ENCODE results near the gene SLC4A8.
A peak's percentile ranks its signal among the peaks of the same experiment; 100 is the strongest.

SLC4A8 gene

DNA sequence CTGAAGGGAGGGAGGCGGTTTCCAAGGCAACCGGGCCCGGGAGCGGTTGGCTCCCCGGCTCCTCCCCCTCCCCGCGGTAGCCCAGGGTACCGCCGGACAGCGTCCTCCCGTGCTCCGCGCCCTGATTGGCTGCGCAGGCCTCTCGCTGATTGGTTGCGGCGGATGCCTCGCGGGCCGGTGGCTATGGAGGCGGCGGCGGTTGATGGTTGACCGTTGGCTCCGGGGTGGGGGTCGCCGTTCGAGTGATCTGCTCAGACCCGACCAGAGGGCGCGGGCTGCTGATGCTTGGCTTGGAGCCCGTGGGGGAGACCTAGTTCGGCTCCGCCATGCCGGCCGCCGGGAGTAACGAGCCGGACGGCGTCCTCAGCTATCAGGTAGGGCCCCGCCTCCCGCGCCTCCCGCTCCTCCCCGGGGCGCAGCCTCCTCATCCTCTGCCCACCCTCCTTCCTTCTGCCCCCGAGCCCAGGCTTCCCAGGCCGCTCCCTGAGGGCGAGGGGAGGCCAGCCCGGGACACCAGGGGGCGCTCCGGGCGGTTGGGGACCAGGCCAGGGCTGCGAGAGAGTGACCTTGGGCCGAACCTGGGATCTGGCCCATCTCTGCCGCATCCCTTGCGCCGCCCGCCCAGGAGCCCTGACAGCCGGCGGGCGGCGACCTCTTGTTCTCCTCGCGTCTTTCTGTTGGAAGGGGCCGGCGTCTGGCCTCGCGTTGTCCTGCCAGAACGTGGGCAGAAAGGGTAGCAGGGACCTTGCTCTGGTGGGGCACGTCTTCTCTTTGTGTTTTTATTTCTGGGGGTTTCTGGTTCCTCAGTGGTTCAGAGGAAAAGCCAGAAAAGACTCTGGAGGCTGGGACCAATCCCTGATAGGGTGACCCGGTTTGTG, at the start of gene SLC4A8:
Gene SLC4A8, plus strand, starts transcription at position 170 of the 878 bp plus-strand sequence. Its CDS starts 157 bp downstream, at position 327.
- DNase-seq = peak; percentile 74

DNA sequence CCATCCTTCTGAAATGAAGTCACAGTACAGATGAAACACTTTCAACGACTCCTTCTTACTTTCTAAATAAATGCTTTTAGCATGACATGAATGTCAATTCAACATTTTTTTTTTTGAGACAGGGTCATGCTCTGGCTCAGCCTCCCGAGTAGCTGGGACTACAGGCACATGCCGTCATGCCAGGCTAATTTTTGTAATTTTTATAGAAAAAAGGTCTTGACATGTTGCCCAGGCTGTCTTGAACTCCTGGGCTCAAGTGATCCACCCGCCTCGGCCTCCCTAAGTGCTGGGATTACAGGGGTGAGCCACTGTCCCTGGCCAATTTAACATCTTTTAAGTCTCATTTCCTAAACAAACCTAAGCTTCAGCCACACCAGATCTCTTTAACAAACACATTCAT, 49.8 kb upstream of the SLC4A8 start:
- DNase-seq = no peak

DNA sequence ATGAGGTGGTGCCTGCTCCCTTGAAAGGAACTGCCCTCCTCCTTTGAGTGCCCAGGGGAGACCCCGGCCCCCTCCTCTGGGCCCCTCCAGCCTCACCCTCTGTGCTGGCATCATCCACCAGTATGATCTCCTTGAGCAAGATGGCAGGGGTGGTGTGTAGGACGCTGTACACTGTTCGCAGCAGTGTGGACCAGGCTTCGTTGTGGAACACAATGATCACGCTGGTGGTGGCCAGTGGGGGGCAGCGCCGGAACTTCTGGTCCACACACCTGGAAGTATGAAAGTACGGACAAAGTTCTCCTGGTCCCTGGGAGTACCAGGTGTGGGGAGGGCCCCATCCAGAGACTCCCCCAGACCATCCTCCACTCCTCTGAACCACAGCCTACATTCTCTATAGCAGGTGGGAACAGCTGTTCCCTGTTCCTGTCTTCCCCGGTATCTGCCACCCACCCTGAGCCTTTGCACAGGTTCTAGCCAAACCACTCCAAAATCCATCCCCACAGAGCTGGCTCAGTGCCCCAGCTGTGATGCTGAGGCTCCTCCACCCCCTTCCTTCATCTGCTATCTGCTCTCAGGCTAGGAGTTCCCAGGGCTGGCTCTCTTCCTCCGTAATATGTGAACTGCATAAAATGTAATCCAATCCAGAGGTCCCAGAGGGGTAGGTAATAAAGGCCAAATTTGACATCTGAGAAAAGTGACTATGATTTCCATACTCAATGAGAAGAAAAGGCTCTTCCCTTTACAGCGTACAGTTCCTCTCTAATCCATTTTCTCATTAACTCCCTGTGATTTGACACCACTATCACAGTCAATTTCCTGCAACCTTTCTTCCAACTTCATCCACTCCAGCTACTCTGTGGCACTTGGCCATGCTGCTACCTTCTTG, 47.3 kb upstream of the SLC4A8 start:
- DNase-seq = no peak

DNA sequence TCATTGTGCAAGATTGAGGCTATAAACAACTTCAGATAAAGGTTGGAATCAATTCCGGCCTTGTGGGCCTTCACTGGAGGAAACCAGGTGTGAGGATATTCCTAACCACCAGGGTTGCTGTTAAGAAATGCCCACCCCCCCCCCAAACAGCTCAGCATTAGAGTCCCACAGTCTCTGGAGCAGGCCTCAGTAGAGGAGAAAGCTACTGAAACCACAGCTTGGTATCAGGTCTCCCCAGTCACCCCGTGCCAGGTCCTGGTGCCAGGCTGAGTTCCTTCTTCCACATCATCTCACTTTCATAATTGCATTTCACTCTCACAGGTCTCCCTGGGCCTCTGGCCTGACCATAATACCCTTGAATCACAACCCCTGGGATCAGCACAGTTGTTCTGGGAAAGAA, 45.9 kb upstream of the SLC4A8 start:
- no peak for DNase-seq

DNA sequence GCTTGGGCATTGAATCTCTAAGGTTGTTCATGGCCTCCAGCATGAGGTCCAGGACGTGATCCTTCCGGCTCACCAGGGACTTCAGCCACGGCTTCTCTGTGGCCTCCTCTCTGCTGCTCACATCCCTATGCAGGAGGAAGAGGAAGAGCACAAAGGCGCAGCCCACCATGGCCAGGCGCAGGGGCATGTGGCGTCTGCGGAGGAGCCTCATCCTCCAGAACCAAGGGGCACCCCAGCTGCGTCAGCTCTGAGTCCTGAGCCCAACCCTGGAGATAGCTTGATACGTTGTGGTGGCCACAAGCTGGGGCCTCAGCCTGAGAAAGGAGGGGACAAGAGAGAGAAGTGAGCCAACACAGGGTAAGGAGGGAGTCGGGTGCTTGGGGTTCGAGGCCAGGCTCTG, 45.1 kb upstream of the SLC4A8 start:
- no peak for DNase-seq

DNA sequence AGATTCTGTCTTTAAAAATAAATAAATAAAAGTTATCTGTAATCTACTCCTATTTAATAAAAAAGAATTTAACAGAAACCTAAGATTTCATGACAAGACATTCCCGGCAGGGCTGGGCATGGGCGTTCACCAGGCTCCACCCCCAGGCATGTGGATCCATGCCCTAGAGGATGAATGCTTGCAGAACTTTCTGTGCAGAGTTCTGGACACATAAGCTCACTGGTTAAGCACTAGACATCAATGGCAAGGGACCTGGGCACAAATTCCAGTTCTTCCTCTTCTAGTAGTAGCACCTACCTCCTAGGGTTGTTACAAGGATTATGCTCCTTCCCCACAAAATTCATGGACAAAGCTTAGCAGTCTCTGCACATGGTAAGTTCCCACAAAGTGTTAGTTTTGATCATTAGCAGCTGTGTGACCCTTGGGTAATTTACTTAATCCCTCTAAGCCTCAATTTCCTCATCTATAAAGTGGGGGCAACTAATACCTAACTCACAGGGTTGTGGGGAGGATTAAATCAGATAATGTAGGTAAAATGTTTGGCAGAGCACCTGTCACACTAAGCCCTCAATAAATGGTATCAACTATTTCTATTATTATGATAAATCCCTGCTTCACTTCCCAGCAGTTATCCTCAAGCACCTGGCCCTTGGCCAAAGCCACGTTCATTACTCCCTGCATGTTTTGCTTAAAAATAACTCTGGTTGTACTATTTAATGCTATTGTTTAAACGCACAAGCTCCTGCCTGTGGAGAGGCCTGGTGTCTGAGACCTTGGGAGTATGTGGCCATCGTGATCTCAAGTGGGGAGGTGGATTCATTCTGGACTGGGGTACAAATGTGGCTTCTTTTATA, 43.2 kb upstream of the SLC4A8 start:
- DNase-seq = no peak

DNA sequence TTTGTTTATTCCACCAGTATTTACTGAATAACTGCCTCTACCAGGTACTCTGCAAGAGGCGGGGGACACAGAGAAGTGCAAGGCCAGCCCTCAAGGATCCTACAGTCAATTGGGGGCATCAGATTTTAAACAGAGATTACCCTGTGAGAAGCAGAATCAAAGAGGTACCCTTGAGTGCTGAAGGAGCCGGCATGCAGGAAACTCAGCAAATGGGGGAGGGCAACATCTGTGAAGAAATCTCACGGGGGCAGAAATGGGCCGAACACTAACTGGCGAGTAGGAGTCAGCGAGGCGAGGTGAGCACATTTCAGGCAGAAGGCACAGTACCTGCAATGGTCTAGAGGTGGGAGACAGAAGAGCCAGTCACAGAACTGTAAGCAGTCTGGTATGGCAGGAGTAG, 42.5 kb upstream of the SLC4A8 start:
- no peak for DNase-seq

DNA sequence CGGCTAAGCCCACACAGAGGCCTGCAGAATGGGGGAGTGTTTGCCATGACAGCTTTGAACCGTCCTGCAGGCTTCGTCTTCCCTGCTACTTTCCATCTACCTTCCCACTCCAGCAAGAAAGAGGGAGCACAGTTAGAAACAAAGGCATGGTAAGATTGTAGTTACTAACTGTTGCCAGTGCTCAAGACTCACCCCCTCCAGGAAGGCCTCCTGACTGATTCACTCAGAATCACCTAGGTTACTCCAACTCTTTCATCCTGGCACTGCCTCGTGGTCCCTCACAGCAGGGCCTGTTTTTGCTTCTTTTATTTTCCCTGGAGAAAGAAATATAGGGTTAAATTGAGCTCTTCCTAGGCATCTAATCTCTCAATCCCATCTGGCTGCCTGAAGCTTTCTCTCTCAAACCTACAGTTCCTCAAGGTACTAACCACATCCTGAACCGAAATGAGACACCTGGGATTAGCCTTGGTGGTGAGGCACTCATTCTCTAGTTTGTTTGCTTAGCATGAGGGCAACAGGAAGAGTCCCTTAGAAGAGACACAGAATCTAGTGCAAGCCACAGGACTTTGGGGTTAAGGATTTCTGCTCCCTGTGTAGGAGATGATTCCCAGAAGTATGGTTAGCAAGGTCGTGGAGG, 41.2 kb upstream of the SLC4A8 start:
- no peak for DNase-seq

DNA sequence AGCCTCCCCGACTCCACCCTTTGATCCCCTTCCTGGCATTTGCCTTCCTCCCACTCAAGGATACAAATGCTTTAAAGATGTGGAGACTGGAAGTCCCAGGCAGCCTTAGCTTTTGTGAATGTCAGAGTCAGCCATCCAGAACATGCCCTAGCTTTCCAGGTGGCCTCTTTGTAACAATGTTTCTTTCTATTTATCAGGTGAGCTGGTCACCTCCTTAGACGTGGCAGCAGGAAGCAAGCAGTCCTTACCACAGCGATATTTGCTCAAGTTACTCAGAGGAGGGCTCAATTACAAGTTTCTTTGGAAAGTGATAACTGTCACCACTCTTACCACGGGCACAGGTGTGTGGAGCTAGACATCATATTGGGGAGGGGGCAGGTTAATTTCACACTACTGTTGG, 38.3 kb upstream of the SLC4A8 start:
- DNase-seq = no peak

DNA sequence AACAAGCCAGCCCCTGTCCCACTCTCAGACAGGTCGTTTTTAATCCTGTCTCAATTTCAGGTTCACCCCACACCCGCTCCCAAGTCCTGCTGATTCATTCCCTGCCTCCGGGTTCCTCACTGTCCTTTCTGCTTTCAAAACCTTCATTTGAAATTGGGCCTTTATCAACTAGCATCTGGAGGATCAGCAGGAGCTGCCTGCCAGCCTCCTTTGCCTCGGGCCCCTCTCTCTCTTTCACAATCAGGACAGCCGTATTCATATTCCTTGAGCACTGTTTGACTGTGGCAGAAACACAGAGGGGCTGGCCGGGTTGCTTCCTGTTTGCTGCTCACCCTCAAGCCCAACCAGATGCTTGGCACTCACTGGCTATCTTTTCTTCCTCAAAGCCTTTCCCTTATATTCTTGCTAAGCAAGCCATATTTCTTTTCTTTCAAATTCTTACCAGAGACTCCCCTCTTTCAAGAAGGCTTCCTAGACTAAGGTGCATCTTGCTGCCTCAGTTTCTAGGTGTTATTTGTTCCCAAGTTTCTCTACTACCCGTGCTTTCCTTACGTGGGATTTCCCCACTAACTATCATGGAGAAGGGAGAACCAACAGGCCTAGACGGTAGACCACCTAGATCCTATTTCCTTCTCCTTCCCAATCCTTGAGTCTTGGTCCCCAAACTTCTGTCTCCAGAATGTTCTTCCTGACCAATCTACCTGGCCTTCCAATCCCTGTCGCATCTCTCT, 36.4 kb upstream of the SLC4A8 start:
- DNase-seq = peak; percentile 78

DNA sequence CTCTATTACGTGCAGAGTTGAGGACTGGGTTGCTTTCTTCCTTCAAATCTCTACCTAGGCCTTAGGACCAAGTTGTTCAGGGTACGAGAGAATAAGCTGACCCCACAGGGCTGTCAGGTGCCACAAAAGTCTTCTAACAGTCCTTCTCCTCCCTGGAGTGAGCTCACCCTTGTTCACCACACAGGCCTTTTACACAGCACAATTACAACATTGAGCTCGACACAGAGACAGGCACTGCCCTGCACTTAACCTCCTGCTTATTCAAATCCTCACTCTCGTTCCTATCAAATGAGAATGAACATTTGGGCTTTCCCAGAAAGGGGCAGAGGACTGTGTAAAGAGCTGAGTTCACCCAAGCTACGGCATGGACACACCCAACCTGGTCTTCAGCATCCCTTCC, 35.8 kb upstream of the SLC4A8 start:
- DNase-seq = peak; percentile 17

DNA sequence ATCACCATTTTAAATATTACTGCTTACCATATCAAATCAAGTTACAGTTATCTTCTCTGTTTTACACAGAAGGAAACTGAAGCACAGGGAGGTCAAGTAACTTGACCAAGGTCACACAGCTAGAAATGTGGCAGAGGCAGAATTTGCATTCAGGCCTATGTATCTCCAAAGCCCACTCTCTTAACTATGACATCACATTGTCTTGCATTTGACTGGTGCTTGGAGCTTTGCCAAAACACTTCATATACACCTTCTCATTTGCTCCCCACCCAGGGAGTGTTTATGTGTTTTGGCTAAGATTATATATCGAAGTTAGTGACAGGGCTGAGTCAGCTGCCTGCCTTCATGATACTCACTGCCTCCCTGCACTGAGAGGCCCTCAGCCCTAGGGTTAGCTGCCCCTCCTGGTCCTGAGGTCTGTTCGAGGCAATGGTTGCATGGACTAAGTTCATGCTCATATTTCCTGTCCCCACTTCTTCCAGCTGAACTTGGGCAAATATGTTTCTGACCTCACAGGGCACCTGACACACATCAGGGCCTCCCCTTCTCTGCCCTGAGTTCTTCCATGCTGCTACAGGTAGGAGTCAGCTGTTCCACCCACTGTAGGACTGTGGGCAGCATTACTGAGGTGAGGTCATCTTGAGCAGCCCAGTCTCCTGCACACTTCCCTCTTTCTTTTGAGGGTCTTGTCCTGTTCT, 35.2 kb upstream of the SLC4A8 start:
- peak; percentile 97 for DNase-seq

DNA sequence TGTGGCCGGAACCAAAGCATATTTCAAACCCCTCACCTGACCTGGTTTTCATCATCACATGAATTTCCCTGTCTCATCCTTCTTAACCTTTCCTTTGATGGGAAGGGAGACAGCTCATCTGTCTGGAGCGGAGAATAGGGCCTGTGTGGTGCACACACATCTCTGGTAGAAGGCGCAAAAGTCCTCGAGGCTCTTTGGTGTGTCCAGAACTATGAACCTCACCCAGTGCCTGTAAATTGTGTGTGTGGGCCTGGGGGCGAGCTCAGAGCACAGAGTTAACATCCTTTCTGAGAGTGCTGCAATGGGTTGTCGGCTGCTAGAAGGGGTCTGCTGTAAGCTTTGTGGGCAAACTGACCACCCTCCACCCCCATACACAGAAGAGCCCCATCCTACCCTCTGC, 34.2 kb upstream of the SLC4A8 start:
- peak; percentile 23 for DNase-seq

DNA sequence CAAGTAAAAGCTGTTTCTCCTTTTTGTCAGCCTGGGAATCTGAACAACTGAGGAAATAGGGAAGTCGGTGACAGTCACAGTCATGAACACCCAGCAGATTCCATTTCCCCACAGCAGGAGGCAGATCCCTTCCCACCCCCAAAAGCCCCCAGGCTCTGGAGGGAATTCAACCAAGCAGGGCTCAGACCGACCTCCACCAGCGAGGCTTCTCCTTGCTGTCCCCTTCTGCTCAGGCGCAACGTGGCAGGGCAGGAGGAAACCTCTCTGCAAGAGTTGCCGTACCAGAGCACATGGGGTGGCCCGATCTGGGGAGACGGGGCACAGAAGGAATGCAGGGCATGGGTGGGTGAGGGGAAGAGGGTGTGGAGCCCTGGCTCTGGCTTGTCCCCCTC, 33.7 kb upstream of the SLC4A8 start:
- peak; percentile 61 for DNase-seq

DNA sequence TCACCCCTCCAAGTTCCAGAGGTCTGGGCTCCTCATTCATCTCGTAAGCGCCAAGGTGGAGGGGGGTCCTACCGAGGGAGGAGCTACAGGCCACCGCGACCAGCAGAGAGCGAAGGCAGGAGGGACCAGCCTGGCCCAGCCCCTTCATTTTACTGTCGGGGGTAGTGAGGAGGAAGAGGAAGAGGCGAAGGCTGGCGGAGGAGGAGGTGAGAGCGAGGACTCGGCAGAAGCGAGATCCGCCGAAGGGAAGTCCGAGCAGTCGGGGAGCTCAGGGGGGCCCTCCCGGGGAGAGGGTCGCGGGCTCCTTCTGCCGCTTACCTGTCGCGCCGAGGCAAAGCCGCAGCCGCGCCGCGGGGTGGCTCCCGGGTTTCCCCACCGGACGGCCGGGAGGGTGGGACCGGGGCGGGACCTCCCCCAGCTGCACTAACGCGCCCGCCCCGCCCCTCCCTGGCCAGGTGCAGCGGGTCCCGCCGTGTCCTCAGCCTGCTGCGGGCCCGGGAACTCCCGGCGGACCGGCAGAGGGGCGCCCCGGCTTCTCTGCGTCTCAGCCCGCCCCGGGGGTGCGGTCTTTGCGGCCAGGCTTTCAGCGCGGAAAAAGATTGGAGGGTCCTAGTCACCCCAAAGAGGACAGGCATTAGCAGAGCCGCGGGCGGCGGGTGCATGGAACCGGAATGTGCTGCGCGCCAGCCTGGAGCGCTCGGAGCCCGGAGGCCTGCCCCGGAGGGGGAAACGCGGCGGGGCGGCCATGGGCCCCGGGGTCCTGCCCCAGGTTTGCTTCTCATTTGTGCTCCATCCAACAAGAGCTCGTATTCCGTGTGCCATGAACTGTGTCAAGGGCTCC, 33.1 kb upstream of the SLC4A8 start, which contains the start of gene GALNT6:
Gene GALNT6, minus strand, starts transcription at position 124 of the 841 bp plus-strand sequence. CDS start 11,625 bp downstream, outside the sequence.
- DNase-seq = peak; percentile 47

DNA sequence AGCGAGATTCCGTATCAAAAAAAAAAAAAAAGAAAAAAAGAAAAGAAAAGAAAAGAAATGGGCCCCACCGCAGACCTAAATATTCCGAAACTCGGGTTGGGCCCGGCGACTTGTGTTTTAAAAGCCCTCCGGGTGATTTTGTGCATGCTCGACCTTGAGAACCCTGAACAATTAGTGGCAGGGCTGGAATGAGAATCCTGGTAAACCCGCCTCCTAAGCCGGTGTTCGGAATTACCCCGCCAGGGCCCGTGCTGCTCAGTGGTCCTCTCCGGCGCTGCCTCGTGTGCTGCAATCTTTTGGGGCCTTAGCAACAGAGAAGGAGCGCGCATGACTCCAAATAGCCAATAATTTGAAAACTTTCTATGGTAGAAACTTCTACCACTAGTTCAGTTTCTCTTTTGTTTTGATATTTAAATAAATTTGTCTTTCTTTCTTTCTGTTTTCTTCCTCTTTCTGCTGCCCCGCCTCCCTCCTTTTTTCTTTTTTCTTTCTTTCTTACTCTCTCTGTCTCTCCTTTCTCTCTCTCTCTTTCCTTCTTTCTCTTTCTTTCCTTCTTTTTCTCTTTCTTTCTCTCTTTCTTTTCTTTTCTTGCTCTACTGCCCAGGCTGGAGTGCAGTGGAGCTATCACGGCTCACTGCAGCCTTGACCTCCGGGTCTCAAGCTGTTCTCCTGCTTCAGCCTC, 31.9 kb upstream of the SLC4A8 start:
- DNase-seq = peak; percentile 53

DNA sequence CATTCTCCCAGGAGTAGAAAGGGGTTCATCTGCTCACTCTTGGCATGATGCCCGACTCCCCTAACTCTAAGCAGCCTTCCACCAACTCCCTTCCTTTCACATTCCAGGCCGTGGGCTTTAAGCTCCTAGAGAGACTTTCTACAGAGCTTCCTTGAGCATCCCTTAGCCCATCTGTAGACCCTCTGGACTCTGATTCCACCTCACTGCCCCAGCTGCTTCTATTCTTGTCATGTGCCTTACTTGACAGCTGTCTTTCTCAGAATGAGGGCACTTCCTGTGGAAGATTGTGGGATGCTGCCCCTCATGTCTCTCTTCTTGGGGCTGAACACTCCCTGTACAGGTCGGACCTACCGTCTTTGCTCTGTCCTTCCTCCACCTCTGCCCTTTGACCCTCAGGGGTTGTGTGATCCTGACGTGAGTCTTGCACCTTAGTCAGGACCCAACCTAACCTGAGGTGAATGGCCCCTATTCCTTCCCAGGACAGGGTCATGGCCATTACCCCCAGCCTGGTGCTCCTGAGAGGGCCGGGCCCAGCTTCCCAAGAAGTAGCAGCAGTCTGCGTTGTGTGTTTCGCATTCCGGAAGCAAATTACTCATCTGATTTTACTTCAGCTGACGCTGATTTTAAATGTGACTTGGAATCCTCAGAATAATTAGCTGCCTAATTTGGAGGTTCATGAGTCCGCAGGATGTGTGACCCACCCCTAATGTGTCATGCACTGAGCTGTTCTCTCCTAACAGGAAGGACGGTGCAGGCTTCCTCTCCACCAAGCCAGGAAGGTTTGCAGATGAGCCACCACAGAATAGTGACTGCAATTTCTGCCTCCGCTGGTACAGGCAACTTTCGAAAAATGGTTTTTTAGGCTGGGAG, 30.7 kb upstream of the SLC4A8 start:
- peak; percentile 39 for DNase-seq

All from hematopoietic multipotent progenitor cell treated with erythropoietin and hydrocortisone succinate and interleukin-3 and kit ligand, for 8 days (in vitro differentiated cells).